Natural killer cell (primary cell): ENCODE results near the gene CC2D2A. TPM values are rescaled to one million over a fixed set of nuclear protein-coding genes. Genes with fewer than 3 reads are reported as not detected.

Experiments
- ATAC-seq, 3 donors: fragments of 150-1000 bp in 2 of 3; fragments of 200-7000 bp in 1 of 3; cut with Tn5 transposase; 1 replicate in 1 of 3; 2 replicates in 2 of 3; pipeline ENCODE4 v1.10.0; 2021; ENCODE audit warnings: mild to moderate bottlenecking in 2 of 3, moderate library complexity in 2 of 3
- DNase-seq, 2 donors: peaks; one replicate each; pipeline versions ENCODE4 v3.0.0 to v3.0.0-alpha.2; 2013 to 2021; ENCODE audit warnings: mixed read lengths in 1 of 2
- H3K27ac ChIP-seq: one replicate; pipeline ENCODE4 v1.5.1; 2013; ENCODE audit warnings: mild to moderate bottlenecking, low read length
- H3K27me3 ChIP-seq: one replicate; pipeline ENCODE4 v1.6.1; 2013; ENCODE audit warnings: low read length; ENCODE audit not compliant: control insufficient read depth, insufficient read depth
- H3K36me3 ChIP-seq: one replicate; pipeline ENCODE4 v1.6.1; 2013; ENCODE audit warnings: low read length; ENCODE audit not compliant: control insufficient read depth, insufficient read depth
- H3K4me1 ChIP-seq: one replicate; pipeline ENCODE4 v1.6.1; 2013; ENCODE audit warnings: low read length; ENCODE audit not compliant: control insufficient read depth, insufficient read depth
- H3K4me3 ChIP-seq: one replicate; pipeline ENCODE4 v1.5.1; 2013; ENCODE audit warnings: low read length
- H3K9me3 ChIP-seq: one replicate; pipeline ENCODE4 v1.6.1; 2013; ENCODE audit warnings: low read length; ENCODE audit not compliant: control insufficient read depth, insufficient read depth
- H3K27ac Mint-ChIP-seq, 2 donors: one replicate each; pipeline ENCODE4 v1.8.0; 2022; ENCODE audit warnings: mild to moderate bottlenecking in 2 of 2, mixed read lengths in 2 of 2, moderate library complexity in 1 of 2
- H3K27me3 Mint-ChIP-seq, 2 donors: one replicate each; pipeline ENCODE4 v1.8.0; 2022; ENCODE audit warnings: low read depth in 2 of 2, mixed read lengths in 2 of 2
- H3K36me3 Mint-ChIP-seq: one replicate; pipeline ENCODE4 v1.8.0; 2022; ENCODE audit warnings: mixed read lengths
- H3K4me1 Mint-ChIP-seq, 2 donors: one replicate each; pipeline ENCODE4 v1.8.0; 2022; ENCODE audit warnings: mixed read lengths in 2 of 2
- H3K4me3 Mint-ChIP-seq: one replicate; pipeline ENCODE4 v1.8.0; 2022; ENCODE audit warnings: mild to moderate bottlenecking, moderate library complexity, mixed read lengths
- H3K9me3 Mint-ChIP-seq, 2 donors: one replicate each; pipeline ENCODE4 v1.8.0; 2022; ENCODE audit warnings: mixed read lengths in 2 of 2
- CTCF ChIP-seq: fragments of 200-600 bp; IDR thresholded peaks from one replicate; pipeline ENCODE4 v1.8.0; 2022; ENCODE audit warnings: antibody characterized with exemption
- WGBS: methylation state at CpG from one replicate; pipeline ENCODE4 v1.1.7; 2013; ENCODE audit warnings: missing lambda C conversion rate; ENCODE audit not compliant: insufficient coverage; 5-methylcytosine and 5-hydroxymethylcytosine counted together
- intact Hi-C: fragments of 100-400 bp; cut with micrococcal nuclease; formaldehyde crosslinking; loops from one replicate; pipeline ENCODE4 v1.14.2; 2022
- total RNA-seq, 4 donors: library from RNA; stranded (reverse); fragments of 120-200 nt in 1 of 4; gene quantifications; one replicate each; pipeline versions ENCODE4 v1.2.3 to v1.2.4, GENCODE V29; 2013 to 2022

Gene CC2D2A
- total RNA-seq, 3 donors from 2014 or later (not counting 1 experiment from before 2014, with no cell fraction given), result 0.78 to 1.6 (median 0.83) TPM

GRCh38 chr4:15552557-15553362 is 83.1 kb downstream of the CC2D2A start:
- H3K27ac Mint-ChIP-seq, result no peak overlapping the region
- WGBS, result 100% methylated on average over 3 of the region's 6 CpGs
- H3K27me3 ChIP-seq, result no peaks in the 10 kb centered on the region

GRCh38 chr4:15556511-15557092 is 86.9 kb downstream of the CC2D2A start:
- DNase-seq (no peak), ATAC-seq (no peak)
- H3K27me3 ChIP-seq, result no peaks in the 10 kb centered on the region
- Mint-ChIP-seq H3K27ac (no peak overlapping the region), H3K9me3 (no peaks in the 10 kb centered on the region), H3K36me3 (no peaks in the 10 kb centered on the region), H3K27me3 (no peaks in the 10 kb centered on the region), H3K4me1 (peaks cover 0 to 5% of the 10 kb centered on the region in 2 donors), H3K4me3 (no peak overlapping the region)
- no peaks in the 10 kb centered on the region for H3K9me3 ChIP-seq
- no peaks in the 10 kb centered on the region for H3K36me3 ChIP-seq
- intact Hi-C loops, result no loop called here
- H3K4me1 ChIP-seq, result no peaks in the 10 kb centered on the region
- H3K27ac ChIP-seq, result no peak overlapping the region
- no peak for TF ChIP-seq CTCF
- 89% methylated on average over 1 of the region's 4 CpGs for WGBS
- no peak overlapping the region for H3K4me3 ChIP-seq

More at GRCh38 chr4:15552557-15553362, 83.1 kb downstream of the CC2D2A start:
- Histone ChIP-seq H3K36me3 (no peaks in the 10 kb centered on the region), H3K27ac (no peak overlapping the region), H3K4me3 (no peak overlapping the region), H3K9me3 (no peaks in the 10 kb centered on the region), H3K4me1 (peaks cover under 1% of the 10 kb centered on the region)
- no peaks in the 10 kb centered on the region for H3K36me3 Mint-ChIP-seq
- no peak for DNase-seq
- no peak overlapping the region for H3K4me3 Mint-ChIP-seq
- intact Hi-C loops, result no loop called here
- peaks cover 0 to 12% of the 10 kb centered on the region in 2 donors for H3K4me1 Mint-ChIP-seq
- no peak for ATAC-seq
- TF ChIP-seq CTCF, result no peak
- H3K9me3 Mint-ChIP-seq, result no peaks in the 10 kb centered on the region
- H3K27me3 Mint-ChIP-seq, result no peaks in the 10 kb centered on the region

GRCh38 chr4:15557786-15558550 is 88.3 kb downstream of the CC2D2A start:
- peaks cover 0 to 5% of the 10 kb centered on the region in 2 donors for H3K4me1 Mint-ChIP-seq
- Histone ChIP-seq H3K4me1 (no peaks in the 10 kb centered on the region), H3K27me3 (no peaks in the 10 kb centered on the region), H3K36me3 (no peaks in the 10 kb centered on the region), H3K4me3 (no peak overlapping the region), H3K27ac (no peak overlapping the region), H3K9me3 (no peaks in the 10 kb centered on the region)
- no peaks in the 10 kb centered on the region for H3K27me3 Mint-ChIP-seq
- ATAC-seq (no peak), DNase-seq (no peak)
- H3K4me3 Mint-ChIP-seq, result no peak overlapping the region
- no peaks in the 10 kb centered on the region for H3K36me3 Mint-ChIP-seq
- no peak overlapping the region for H3K27ac Mint-ChIP-seq
- H3K9me3 Mint-ChIP-seq, result no peaks in the 10 kb centered on the region
- TF ChIP-seq CTCF, result no peak
- 94% methylated on average over 2 of the region's 2 CpGs for WGBS
- intact Hi-C loops, result no loop called here
